GM12874 (cell line): ENCODE measurements around the gene NCCRP1.

Source experiments
- TF ChIP-seq, protein P1 (sequence below): IDR thresholded peaks from 2 replicates; pipeline ENCODE4 v1.5.1; 2011; ENCODE audit warnings: low read depth, mild to moderate bottlenecking, control low read depth, low read length, moderate library complexity; ENCODE audit not compliant: insufficient read depth

Gene NCCRP1

DNA sequence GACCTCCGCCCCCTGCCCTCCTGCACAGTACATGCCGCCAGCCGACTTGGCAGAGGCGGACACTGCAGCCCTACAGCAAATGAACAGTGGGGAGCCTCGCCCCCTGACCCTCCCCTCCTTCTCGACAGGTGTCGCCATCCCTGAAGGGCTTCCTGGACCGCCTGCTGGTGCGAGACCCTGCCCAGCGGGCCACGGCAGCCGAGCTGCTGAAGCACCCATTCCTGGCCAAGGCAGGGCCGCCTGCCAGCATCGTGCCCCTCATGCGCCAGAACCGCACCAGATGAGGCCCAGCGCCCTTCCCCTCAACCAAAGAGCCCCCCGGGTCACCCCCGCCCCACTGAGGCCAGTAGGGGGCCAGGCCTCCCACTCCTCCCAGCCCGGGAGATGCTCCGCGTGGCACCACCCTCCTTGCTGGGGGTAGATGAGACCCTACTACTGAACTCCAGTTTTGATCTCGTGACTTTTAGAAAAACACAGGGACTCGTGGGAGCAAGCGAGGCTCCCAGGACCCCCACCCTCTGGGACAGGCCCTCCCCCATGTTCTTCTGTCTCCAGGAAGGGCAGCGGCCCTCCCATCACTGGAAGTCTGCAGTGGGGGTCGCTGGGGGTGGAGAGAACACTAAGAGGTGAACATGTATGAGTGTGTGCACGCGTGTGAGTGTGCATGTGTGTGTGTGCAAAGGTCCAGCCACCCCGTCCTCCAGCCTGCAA, 18.3 kb upstream of the NCCRP1 start:
- TF ChIP-seq, protein P1, sequence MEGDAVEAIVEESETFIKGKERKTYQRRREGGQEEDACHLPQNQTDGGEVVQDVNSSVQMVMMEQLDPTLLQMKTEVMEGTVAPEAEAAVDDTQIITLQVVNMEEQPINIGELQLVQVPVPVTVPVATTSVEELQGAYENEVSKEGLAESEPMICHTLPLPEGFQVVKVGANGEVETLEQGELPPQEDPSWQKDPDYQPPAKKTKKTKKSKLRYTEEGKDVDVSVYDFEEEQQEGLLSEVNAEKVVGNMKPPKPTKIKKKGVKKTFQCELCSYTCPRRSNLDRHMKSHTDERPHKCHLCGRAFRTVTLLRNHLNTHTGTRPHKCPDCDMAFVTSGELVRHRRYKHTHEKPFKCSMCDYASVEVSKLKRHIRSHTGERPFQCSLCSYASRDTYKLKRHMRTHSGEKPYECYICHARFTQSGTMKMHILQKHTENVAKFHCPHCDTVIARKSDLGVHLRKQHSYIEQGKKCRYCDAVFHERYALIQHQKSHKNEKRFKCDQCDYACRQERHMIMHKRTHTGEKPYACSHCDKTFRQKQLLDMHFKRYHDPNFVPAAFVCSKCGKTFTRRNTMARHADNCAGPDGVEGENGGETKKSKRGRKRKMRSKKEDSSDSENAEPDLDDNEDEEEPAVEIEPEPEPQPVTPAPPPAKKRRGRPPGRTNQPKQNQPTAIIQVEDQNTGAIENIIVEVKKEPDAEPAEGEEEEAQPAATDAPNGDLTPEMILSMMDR, result no peak

DNA sequence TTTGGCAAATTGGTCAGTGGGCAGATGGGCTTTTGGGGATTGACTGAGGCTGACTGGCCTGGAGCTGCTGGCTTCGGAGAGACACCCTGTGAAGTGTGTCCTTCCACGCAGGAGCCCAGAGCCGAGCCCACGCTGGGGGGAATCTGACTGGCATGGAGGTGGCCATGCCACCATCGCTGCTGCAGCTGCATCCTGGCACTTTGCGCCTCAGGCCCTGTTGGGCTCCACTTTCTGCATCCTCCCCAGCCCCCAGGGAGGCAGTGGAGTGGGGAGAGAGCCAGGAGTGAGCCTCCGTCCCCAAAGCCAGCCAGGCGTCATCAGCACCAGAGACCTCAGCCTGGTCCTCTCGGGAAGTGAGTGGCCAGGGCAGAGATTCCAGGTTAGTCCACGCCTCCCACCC, 17.0 kb upstream of the NCCRP1 start:
- TF ChIP-seq, protein P1, result no peak

DNA sequence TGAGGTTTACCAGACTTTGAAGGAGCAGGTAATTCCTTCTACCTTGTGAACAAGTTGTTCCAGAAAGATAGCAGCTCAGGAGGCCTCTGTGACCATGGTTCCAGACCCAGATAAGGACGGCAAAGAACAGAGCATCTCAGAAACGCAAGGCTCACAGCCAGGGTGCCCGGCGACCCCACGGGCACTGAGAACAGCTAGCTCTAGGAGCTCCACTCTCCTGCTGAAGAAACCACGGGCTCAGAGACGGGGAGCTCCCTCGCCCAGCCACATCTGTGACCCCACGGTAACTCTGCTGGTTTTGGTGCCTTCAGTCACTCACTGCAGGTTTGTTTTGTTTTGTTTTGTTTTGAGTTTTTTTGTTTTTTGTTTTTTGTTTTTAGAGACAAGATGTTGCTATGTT, 16.0 kb upstream of the NCCRP1 start:
- TF ChIP-seq, protein P1, result no peak

DNA sequence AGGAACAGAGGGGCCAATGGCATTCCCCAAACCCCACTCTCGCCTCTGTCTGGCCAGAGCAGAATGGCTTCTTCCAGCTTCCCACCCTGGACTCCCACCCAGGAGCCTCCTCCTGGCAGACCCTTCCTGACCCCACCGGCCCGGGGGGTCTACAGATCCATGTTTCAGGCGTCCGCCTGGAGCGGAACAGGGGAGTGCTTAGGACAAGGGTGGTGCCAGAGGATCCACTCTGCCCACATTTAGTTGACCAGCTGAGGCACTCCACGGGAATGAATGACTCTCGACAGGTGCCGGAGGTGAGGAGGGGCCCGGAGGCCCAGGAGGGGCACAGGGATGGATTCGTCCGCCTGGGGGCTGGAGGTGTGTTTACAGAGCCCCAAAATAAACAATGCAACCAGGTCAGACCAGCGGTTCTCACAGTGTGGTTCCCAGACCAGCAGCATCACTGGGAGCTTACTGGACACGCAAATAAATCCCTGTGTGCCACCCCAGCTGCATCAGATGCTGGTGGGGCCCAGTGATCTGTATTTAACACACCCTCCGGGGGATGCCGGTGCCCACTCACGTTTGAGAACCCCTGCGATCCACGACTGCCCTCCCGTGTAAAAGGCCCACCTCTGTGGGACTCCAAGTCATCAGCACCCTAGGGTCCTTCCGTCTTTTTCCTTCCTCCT, 15.1 kb upstream of the NCCRP1 start:
- TF ChIP-seq, protein P1, result no peak

DNA sequence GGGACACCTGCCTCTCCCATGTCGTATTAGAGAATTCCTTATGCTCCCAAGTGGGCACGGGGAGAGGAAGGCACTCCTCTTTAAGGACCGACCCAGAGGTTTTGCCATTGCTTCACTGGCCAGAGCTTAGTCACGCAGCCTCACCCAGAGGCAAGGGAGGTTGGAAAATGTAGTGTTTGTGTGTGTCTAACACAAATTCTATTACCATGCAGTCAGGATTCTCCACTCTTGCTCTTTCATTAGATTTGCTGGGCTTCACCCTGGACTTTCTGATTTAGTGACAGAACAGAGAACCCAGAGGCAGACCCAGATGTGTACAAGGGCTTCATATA, 14.6 kb upstream of the NCCRP1 start:
- TF ChIP-seq, protein P1, result no peak

DNA sequence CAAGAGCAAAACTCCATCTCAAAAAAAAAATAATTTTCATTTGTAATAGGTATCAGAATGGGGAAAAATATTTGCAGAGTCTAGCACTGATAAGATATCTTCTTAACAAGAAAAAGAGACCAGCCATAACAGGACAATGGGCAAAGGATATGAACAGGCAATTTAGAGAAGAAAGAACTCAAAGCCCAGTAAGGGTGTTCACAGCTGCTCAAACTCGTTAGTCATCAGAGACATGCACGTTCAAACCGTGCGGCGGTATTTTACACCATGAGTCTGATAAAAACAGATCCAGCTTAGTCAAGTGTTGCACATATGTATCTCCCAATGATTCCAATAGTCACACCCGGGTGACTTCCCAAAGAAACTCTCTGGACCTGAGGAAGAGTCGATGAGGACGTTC, 13.7 kb upstream of the NCCRP1 start:
- TF ChIP-seq, protein P1, result no peak

DNA sequence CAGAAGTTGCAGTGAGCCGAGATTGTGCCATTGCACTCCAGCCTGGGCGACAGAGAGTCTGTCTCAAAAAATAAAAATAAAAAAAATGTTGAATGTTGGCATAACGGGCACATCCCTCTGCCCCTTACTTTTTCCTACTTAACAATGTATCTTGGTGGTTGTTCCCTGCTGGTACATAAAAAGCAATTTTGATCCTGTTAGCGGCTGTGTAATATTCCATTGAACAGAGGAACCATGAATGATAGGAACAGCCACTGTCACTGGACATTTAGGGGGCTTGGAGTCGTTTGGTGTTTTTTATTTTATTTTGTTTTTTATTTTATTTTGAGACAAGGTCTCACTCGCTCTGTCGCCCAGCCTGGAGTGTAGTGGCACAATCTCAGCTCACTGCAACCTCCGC, 10.4 kb upstream of the NCCRP1 start:
- TF ChIP-seq, protein P1, result no peak
